ENCODE results near the gene PDE7B. TPM values are rescaled to one million over a fixed set of nuclear protein-coding genes. Genes with fewer than 3 reads are reported as not detected.

The PDE7B gene
- total and polyA plus RNA-seq, 9 of the 15 experiments (the other 6 are each of a cell fraction or from before 2014, with no cell fraction given) = 0.01 TPM; not detected in 8

DNA sequence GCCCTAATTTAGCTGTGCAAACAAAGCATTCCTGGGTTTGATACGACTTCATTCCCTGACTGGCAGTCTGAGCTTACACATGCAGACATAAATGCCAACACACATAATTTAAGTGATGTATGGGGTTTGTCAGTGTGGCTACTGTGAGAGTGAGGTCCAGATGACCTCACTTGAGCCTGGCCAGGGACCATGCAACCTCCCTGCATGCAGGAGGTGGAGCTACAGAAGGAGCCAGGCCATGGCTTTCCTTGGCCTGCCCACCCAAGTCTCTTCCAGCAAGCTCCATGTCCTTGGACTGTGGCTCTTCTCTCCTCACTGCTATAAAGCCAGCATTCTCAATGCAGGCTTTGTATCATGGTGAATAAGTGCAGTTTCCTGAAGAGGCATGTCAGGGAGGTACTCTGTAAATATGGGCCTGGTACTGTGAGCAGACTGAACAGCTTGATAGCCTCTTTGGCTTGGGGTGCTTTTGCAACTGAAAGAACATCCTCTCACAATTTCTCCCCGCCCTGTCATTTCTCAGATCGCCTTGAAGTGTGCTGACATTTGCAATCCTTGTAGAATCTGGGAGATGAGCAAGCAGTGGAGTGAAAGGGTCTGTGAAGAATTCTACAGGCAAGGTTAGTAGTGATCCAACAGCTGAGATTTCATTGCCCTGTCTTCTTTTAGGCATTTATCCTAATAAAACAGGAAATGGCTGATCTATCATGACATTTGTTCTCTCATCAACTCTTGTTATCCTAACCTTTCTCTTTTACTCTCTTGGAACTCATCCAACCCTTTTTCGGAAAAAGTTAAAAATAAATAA lies 329.4 kb downstream of the PDE7B start (continued):
- TF ChIP-seq, protein P1, sequence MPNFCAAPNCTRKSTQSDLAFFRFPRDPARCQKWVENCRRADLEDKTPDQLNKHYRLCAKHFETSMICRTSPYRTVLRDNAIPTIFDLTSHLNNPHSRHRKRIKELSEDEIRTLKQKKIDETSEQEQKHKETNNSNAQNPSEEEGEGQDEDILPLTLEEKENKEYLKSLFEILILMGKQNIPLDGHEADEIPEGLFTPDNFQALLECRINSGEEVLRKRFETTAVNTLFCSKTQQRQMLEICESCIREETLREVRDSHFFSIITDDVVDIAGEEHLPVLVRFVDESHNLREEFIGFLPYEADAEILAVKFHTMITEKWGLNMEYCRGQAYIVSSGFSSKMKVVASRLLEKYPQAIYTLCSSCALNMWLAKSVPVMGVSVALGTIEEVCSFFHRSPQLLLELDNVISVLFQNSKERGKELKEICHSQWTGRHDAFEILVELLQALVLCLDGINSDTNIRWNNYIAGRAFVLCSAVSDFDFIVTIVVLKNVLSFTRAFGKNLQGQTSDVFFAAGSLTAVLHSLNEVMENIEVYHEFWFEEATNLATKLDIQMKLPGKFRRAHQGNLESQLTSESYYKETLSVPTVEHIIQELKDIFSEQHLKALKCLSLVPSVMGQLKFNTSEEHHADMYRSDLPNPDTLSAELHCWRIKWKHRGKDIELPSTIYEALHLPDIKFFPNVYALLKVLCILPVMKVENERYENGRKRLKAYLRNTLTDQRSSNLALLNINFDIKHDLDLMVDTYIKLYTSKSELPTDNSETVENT (CRISPR knock-in tag; IDR thresholded peaks at IDR 0.05) = no peak
- no peak for TF ChIP-seq PCBP2 (IDR thresholded peaks at IDR 0.05; ENCODE audit: low read depth, low read length, poor library complexity, severe bottlenecking)
- TF ChIP-seq, protein P2, sequence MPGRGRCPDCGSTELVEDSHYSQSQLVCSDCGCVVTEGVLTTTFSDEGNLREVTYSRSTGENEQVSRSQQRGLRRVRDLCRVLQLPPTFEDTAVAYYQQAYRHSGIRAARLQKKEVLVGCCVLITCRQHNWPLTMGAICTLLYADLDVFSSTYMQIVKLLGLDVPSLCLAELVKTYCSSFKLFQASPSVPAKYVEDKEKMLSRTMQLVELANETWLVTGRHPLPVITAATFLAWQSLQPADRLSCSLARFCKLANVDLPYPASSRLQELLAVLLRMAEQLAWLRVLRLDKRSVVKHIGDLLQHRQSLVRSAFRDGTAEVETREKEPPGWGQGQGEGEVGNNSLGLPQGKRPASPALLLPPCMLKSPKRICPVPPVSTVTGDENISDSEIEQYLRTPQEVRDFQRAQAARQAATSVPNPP (IDR thresholded peaks at IDR 0.05; ENCODE audit: borderline replicate concordance, insufficient read depth, insufficient read length) = no peak
- no peak for TF ChIP-seq HDGF (IDR thresholded peaks at IDR 0.05)
- no peak for TF ChIP-seq CREBBP (IDR thresholded peaks at IDR 0.05; ENCODE audit: low read depth, low read length)
- no peak for TF ChIP-seq TRIM24 (IDR thresholded peaks at IDR 0.05)
- TF ChIP-seq ZNF12 (CRISPR knock-in tag; IDR thresholded peaks at IDR 0.05) = no peak
- no peak for TF ChIP-seq ATF1 (CRISPR knock-in tag; IDR thresholded peaks at IDR 0.05)
- TF ChIP-seq ATF1 (tag; IDR thresholded peaks at IDR 0.05) = no peak
- TF ChIP-seq NELFE (IDR thresholded peaks at IDR 0.05; ENCODE audit: insufficient read depth, insufficient read length) = no peak
- no peak for TF ChIP-seq CHD4 (IDR thresholded peaks at IDR 0.05; ENCODE audit: insufficient read depth, insufficient replicate concordance, low read depth, low read length, poor library complexity, severe bottlenecking)
- no peak for TF ChIP-seq SNRNP70 (optimal IDR thresholded peaks at IDR 0.05; ENCODE audit: low read depth, low read length)
